Smooth muscle cell (in vitro differentiated cells): ENCODE measurements around the gene NFIB. TPM values are rescaled to one million over a fixed set of nuclear protein-coding genes. Genes with fewer than 3 reads are reported as not detected.

Experiments used
- DNase-seq: peaks from one replicate; lab custom pipeline; 2025; ENCODE audit not compliant: unreplicated experiment; lab: John Stamatoyannopoulos, UW
- H2AFZ ChIP-seq: fragments of 200-600 bp; sonication (generic); 2 replicates; pipeline ENCODE4 v1.6.0; 2016; ENCODE audit warnings: antibody characterized with exemption, low read depth, mild to moderate bottlenecking
- H3F3A ChIP-seq: fragments of 200-600 bp; sonication (generic); 2 replicates; pipeline ENCODE4 v1.6.0; 2017; ENCODE audit warnings: antibody characterized with exemption, low read depth
- H3K27ac ChIP-seq: fragments of 200-600 bp; sonication (generic); 2 replicates; pipeline ENCODE4 v1.5.1; 2016; ENCODE audit warnings: low read depth, mild to moderate bottlenecking
- H3K27me3 ChIP-seq: fragments of 200-600 bp; sonication (generic); 2 replicates; pipeline ENCODE4 v1.6.1; 2016; ENCODE audit warnings: low read depth, mild to moderate bottlenecking
- H3K36me3 ChIP-seq: fragments of 200-600 bp; sonication (generic); 2 replicates; pipeline ENCODE4 v1.5.1; 2016; ENCODE audit warnings: low read depth
- H3K4me1 ChIP-seq: fragments of 200-600 bp; sonication (generic); 2 replicates; pipeline ENCODE4 v1.5.1; 2016; ENCODE audit warnings: low read depth
- H3K4me2 ChIP-seq: fragments of 200-600 bp; sonication (generic); 2 replicates; pipeline ENCODE4 v1.6.0; 2016; ENCODE audit warnings: mild to moderate bottlenecking
- H3K4me3 ChIP-seq: fragments of 200-600 bp; sonication (generic); 2 replicates; pipeline ENCODE4 v1.5.1; 2016; ENCODE audit warnings: mild to moderate bottlenecking
- H3K79me2 ChIP-seq: fragments of 200-600 bp; sonication (generic); 2 replicates; pipeline ENCODE4 v1.6.0; 2016; ENCODE audit warnings: low read depth, mild to moderate bottlenecking
- H3K9ac ChIP-seq: fragments of 200-600 bp; sonication (generic); 2 replicates; pipeline ENCODE4 v1.6.0; 2016; ENCODE audit warnings: low read depth
- H3K9me3 ChIP-seq: fragments of 200-600 bp; sonication (generic); replicated peaks from 2 replicates; pipeline ENCODE4 v1.5.1; 2016; ENCODE audit warnings: low read depth
- H4K20me1 ChIP-seq: fragments of 200-600 bp; sonication (generic); 2 replicates; pipeline ENCODE4 v1.6.0; 2016; ENCODE audit warnings: low read depth
- WGBS: methylation state at CpG from one replicate; pipeline ENCODE4 v1.1.7; 2016; ENCODE audit warnings: low lambda C conversion rate; 5-methylcytosine and 5-hydroxymethylcytosine counted together
- polyA plus RNA-seq: library from polyadenylated mRNA; unstranded; fragments of >200 nt; fragmentation: Nextera tagmentation; extraction: Ambion mirVana; gene quantifications from 2 replicates; pipeline ENCODE4 v1.2.1, GENCODE V29; 2016
- total RNA-seq: library from RNA; depleted of rRNA; stranded (reverse); fragments of >200 nt; gene quantifications from 2 replicates; pipeline ENCODE4 v1.2.3, GENCODE V29; 2014
- TF ChIP-seq, protein P1 (sequence below): fragments of 200-600 bp; sonication (generic); IDR thresholded peaks from 2 replicates; pipeline ENCODE4 v1.5.1; 2017; ENCODE audit warnings: borderline replicate concordance, mild to moderate bottlenecking, antibody characterized with exemption; ENCODE audit not compliant: insufficient read depth, poor library complexity, severe bottlenecking

NFIB gene
- total and polyA plus RNA-seq, 2 experiments from 2014 or later: 0.93 to 1.7 TPM

DNA sequence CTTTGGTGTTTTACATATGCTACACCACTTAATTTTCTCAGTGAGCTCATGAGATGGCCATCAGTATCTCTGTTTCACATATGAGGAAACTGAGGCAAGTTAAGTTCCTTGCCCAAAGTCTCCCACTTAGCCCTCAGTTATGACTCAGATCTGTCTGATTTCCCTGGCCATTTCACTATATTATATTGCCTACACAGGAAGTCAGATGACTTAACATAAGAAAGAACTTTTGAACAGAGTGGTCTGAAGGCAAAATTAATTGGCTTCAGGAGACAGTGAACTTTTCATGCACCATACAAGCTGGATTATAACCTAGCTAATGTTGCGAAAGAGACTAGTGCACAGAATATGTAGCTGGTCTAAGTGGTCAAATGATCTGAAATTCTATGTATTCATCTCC lies 221.6 kb downstream of the NFIB start:
- Histone ChIP-seq H3K27me3 (no peaks in the 10 kb centered on the region), H3F3A (no peaks in the 10 kb centered on the region), H3K9ac (no peak overlapping the region), H3K4me1 (peaks cover 17% of the 10 kb centered on the region), H2AFZ (no peak overlapping the region), H3K79me2 (no peaks in the 10 kb centered on the region), H3K4me2 (no peak overlapping the region), H3K9me3 (no peaks in the 10 kb centered on the region), H4K20me1 (no peaks in the 10 kb centered on the region), H3K4me3 (no peak overlapping the region), H3K27ac (no peak overlapping the region), H3K36me3 (no peaks in the 10 kb centered on the region)
- WGBS: 96% methylated on average over 1 of the region's 1 CpG
- no peak for DNase-seq
- TF ChIP-seq, protein P1, sequence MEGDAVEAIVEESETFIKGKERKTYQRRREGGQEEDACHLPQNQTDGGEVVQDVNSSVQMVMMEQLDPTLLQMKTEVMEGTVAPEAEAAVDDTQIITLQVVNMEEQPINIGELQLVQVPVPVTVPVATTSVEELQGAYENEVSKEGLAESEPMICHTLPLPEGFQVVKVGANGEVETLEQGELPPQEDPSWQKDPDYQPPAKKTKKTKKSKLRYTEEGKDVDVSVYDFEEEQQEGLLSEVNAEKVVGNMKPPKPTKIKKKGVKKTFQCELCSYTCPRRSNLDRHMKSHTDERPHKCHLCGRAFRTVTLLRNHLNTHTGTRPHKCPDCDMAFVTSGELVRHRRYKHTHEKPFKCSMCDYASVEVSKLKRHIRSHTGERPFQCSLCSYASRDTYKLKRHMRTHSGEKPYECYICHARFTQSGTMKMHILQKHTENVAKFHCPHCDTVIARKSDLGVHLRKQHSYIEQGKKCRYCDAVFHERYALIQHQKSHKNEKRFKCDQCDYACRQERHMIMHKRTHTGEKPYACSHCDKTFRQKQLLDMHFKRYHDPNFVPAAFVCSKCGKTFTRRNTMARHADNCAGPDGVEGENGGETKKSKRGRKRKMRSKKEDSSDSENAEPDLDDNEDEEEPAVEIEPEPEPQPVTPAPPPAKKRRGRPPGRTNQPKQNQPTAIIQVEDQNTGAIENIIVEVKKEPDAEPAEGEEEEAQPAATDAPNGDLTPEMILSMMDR: no peak

DNA sequence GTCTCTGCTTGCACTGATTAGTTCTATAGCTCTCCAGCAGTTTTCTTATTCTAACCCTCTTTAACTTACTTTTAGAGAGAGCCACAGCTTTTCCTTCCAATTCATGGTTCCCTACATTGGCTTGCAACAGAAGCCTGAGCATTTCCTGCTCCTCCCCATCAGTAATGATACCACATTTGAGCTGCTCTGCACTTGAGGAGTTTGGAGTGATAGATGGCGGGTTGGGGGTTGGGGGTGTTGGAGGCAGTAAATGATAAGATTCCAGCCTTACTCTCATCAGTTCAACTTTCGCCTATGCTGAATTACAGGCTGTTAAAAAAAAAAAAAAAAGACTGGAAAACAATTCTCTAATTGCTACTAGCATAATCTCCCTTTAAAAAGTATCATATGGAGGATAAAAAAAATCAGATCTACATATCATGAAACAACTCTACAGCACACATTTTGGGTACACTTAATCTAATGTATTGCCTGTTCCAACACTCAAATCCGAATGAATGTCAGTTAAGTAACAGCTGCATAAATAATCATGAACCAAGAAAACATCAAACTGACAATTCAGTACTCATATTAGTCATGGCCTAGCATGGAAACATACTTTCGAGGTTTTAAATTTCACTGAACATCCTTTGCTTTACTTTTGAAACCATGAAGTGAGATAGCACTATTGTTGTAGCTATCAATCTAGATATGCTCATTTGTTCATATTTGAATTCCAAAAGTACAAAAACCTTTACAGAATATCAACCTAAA lies 224.7 kb downstream of the NFIB start:
- Histone ChIP-seq H3F3A (no peaks in the 10 kb centered on the region), H3K27ac (no peak overlapping the region), H3K36me3 (no peaks in the 10 kb centered on the region), H3K27me3 (no peaks in the 10 kb centered on the region), H4K20me1 (no peaks in the 10 kb centered on the region), H3K9ac (no peak overlapping the region), H3K9me3 (no peaks in the 10 kb centered on the region), H2AFZ (no peak overlapping the region), H3K4me3 (no peak overlapping the region), H3K4me2 (no peak overlapping the region), H3K4me1 (no peaks in the 10 kb centered on the region), H3K79me2 (no peaks in the 10 kb centered on the region)
- WGBS: 70% methylated on average over 4 of the region's 4 CpGs
- TF ChIP-seq, protein P1: no peak
- no peak for DNase-seq

DNA sequence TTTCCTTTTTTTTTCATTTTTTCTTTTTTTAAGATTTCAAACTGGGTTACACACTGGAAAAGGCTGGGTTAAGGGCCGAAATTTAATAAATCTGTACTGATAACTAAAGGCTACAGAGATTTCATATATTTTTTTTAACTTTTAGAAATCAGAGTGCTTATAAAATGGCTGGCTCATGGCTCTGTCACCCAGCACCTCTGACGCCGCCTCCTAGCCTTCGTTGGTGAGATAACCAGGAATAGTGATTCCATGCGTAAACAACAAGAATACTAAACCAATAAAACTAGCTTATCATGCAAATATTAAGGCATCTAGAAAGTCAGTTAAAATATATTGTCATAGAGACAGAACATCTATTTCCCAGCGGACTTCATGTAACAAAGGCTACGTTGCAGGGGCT lies 226.4 kb downstream of the NFIB start:
- no peak overlapping the region for H3K27ac ChIP-seq
- no peaks in the 10 kb centered on the region for H3K9me3 ChIP-seq
- H2AFZ ChIP-seq: peak overlapping the region; percentile 2
- H3K27me3 ChIP-seq: no peaks in the 10 kb centered on the region
- H3F3A ChIP-seq: no peaks in the 10 kb centered on the region
- no peak for DNase-seq
- TF ChIP-seq, protein P1: no peak
- H3K9ac ChIP-seq: no peak overlapping the region
- no peaks in the 10 kb centered on the region for H3K36me3 ChIP-seq
- H3K4me2 ChIP-seq: no peak overlapping the region
- no peaks in the 10 kb centered on the region for H3K79me2 ChIP-seq
- no peaks in the 10 kb centered on the region for H3K4me1 ChIP-seq
- WGBS: 65% methylated on average over 7 of the region's 7 CpGs
- H3K4me3 ChIP-seq: no peak overlapping the region
- no peaks in the 10 kb centered on the region for H4K20me1 ChIP-seq

DNA sequence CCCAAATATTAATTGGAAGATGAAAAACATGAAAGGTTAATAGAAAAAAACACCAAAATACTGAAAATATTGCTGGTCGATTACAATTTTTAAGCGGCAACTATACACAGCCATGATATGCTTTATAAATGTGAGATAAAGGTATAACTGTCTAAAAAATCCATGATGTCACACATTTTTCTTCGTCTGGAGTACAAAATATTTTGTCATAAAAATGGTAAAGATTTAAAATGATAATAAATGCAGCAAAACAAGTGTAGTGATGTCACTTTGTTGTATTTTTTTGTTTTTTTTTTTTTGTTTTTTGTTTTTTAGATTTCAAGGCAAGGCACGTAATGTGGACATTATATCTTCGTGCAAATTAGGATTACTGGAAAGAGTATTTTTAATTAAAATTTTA lies 227.4 kb downstream of the NFIB start:
- no peak overlapping the region for H2AFZ ChIP-seq
- no peak for DNase-seq
- no peaks in the 10 kb centered on the region for H3K9me3 ChIP-seq
- WGBS: 94% methylated on average over 5 of the region's 5 CpGs
- H3K4me3 ChIP-seq: no peak overlapping the region
- no peak overlapping the region for H3K9ac ChIP-seq
- no peak overlapping the region for H3K27ac ChIP-seq
- H3K4me1 ChIP-seq: peaks cover 6% of the 10 kb centered on the region
- no peaks in the 10 kb centered on the region for H3K36me3 ChIP-seq
- H3K79me2 ChIP-seq: no peaks in the 10 kb centered on the region
- TF ChIP-seq, protein P1: no peak
- no peak overlapping the region for H3K4me2 ChIP-seq
- no peaks in the 10 kb centered on the region for H3K27me3 ChIP-seq
- no peaks in the 10 kb centered on the region for H4K20me1 ChIP-seq
- H3F3A ChIP-seq: no peaks in the 10 kb centered on the region
